ENCODE data around the gene RNASE7.
A peak's percentile ranks its signal among the peaks of the same experiment; 100 is the strongest.

RNASE7 gene

GRCh38 chr14:21069388-21070082 lies 27.4 kb downstream of the RNASE7 start:
- DNase-seq, result no peak

- no peak for DNase-seq
Observed at GRCh38 chr14:21070083-21070609, 28.0 kb downstream of the RNASE7 start, which contains the start of gene ARHGEF40. Gene ARHGEF40, plus strand, starts transcription at chr14:21070304. Its CDS starts 93 bp downstream, at chr14:21070397.

- no peak for DNase-seq
Observed at GRCh38 chr14:21070610-21071224, 28.6 kb downstream of the RNASE7 start.

GRCh38 chr14:21071225-21072030 lies 29.3 kb downstream of the RNASE7 start:
- DNase-seq, result peak; percentile 28

GRCh38 chr14:21072031-21072473 lies 29.9 kb downstream of the RNASE7 start:
- no peak for DNase-seq

- DNase-seq, result no peak
Observed at GRCh38 chr14:21072781-21073339, 30.7 kb downstream of the RNASE7 start.

GRCh38 chr14:21073921-21074320 lies 31.8 kb downstream of the RNASE7 start:
- DNase-seq, result no peak

GRCh38 chr14:21074398-21075272 lies 32.5 kb downstream of the RNASE7 start:
- no peak for DNase-seq

GRCh38 chr14:21075719-21076437 lies 33.7 kb downstream of the RNASE7 start:
- DNase-seq, result no peak

- DNase-seq, result no peak
Observed at GRCh38 chr14:21077672-21078071, 35.5 kb downstream of the RNASE7 start.

GRCh38 chr14:21078287-21078686 lies 36.1 kb downstream of the RNASE7 start:
- no peak for DNase-seq

- no peak for DNase-seq
Observed at GRCh38 chr14:21078726-21079125, 36.6 kb downstream of the RNASE7 start.

GRCh38 chr14:21081521-21082142 lies 39.5 kb downstream of the RNASE7 start:
- no peak for DNase-seq

- DNase-seq, result no peak
Observed at GRCh38 chr14:21083565-21084325, 41.6 kb downstream of the RNASE7 start.

- no peak for DNase-seq
Observed at GRCh38 chr14:21084396-21084795, 42.2 kb downstream of the RNASE7 start.

GRCh38 chr14:21084998-21085853 lies 43.1 kb downstream of the RNASE7 start:
- DNase-seq, result no peak

- no peak for DNase-seq
Observed at GRCh38 chr14:21086908-21087293, 44.7 kb downstream of the RNASE7 start.

GRCh38 chr14:21087294-21088091 lies 45.3 kb downstream of the RNASE7 start:
- DNase-seq, result no peak
